GM12891 (cell line): ENCODE data around the gene TMEM52.

ENCODE experiments used
- POLR2A ChIP-seq: IDR thresholded peaks from 2 replicates; pipeline ENCODE4 v1.6.1; 2011; ENCODE audit warnings: low read depth, low read length, control low read depth
- POLR2AphosphoS5 ChIP-seq: IDR thresholded peaks from 2 replicates; pipeline ENCODE4 v1.6.1; 2011; ENCODE audit warnings: low read depth, low read length, control low read depth

GRCh38 chr1:1898246-1898933 lies 20.7 kb downstream of the TMEM52 start:
- TF ChIP-seq POLR2A (no peak), POLR2AphosphoS5 (no peak)
